ENCODE data around the gene DSTN.

The DSTN gene

DNA sequence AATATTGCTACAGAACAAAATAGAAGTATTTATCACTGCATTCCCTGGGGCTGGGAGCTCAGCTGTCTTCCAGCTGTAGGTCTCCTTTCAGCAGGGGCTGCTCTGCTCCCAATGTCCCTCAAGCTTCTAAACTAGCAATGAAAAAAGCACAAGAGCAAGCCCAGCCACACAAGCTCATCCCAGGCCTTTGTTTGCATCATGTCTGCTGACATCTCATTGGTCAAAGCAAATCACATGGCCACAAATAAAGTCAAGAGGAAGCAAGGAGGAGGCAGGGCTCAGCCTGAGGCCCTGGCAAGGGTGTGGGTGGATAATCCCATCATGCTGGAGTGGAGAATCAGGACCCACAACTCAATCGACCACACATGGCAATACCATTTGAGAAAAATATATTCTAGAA, 36.5 kb upstream of the DSTN start:
- TF ChIP-seq POLR2AphosphoS5 (IDR thresholded peaks at IDR 0.05; ENCODE audit: low read depth, low read length) (no peak), POLR2A (IDR thresholded peaks at IDR 0.05; ENCODE audit: low read depth, low read length) (no peak), TAF1 (IDR thresholded peaks at IDR 0.05; ENCODE audit: borderline replicate concordance, low read depth, low read length) (no peak)
- FAIRE-seq, result no peak

GRCh38 chr20:17534077-17534476, 35.8 kb upstream of the DSTN start:
- no peak for DNase-seq (ENCODE audit: insufficient read length)
- TF ChIP-seq TAF1 (IDR thresholded peaks at IDR 0.05; ENCODE audit: borderline replicate concordance, low read depth, low read length), result no peak
- TF ChIP-seq POLR2A (IDR thresholded peaks at IDR 0.05; ENCODE audit: low read depth, low read length), result no peak
- no peak for TF ChIP-seq POLR2AphosphoS5 (IDR thresholded peaks at IDR 0.05; ENCODE audit: low read depth, low read length)
- no peak for FAIRE-seq

More for the DNA sequence above, 36.5 kb upstream of the DSTN start:
- no peak for DNase-seq (ENCODE audit: insufficient read length)

GRCh38 chr20:17536944-17537444, 32.9 kb upstream of the DSTN start:
- FAIRE-seq (peak; percentile 94), DNase-seq (ENCODE audit: insufficient read length) (peak; percentile 40)
- TF ChIP-seq POLR2AphosphoS5 (IDR thresholded peaks at IDR 0.05; ENCODE audit: low read depth, low read length) (no peak), TAF1 (IDR thresholded peaks at IDR 0.05; ENCODE audit: borderline replicate concordance, low read depth, low read length) (no peak), POLR2A (IDR thresholded peaks at IDR 0.05; ENCODE audit: low read depth, low read length) (no peak)

DNA sequence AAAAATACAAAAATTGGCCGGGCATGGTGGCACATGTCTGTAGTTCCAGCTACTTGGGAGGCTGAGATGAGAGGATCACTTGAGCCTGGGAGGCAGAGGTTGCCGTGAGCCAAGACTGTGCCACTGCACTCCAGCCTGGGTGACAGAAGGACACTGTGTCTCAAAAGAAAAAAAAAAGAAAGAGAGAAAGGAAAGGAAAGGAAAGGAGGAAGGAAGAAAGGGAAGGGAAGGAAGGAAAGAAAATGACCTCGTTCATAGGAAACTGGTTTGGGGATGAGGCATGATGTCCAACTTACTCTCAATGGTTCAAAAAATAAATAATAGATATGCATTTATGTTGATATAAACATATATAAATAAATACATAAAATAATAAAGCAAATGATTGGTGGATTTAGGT, 31.9 kb upstream of the DSTN start:
- no peak for TF ChIP-seq TAF1 (IDR thresholded peaks at IDR 0.05; ENCODE audit: borderline replicate concordance, low read depth, low read length)
- no peak for TF ChIP-seq POLR2AphosphoS5 (IDR thresholded peaks at IDR 0.05; ENCODE audit: low read depth, low read length)
- FAIRE-seq (no peak), DNase-seq (ENCODE audit: insufficient read length) (no peak)

- DNase-seq (ENCODE audit: insufficient read length) (no peak), FAIRE-seq (no peak)
- TF ChIP-seq POLR2A (IDR thresholded peaks at IDR 0.05; ENCODE audit: low read depth, low read length), result no peak
- TF ChIP-seq TAF1 (IDR thresholded peaks at IDR 0.05; ENCODE audit: borderline replicate concordance, low read depth, low read length), result no peak
- TF ChIP-seq POLR2AphosphoS5 (IDR thresholded peaks at IDR 0.05; ENCODE audit: low read depth, low read length), result no peak
Measured at GRCh38 chr20:17538517-17539170, 31.2 kb upstream of the DSTN start.

GRCh38 chr20:17541596-17541995, 28.3 kb upstream of the DSTN start:
- no peak for TF ChIP-seq POLR2A (IDR thresholded peaks at IDR 0.05; ENCODE audit: low read depth, low read length)
- TF ChIP-seq TAF1 (IDR thresholded peaks at IDR 0.05; ENCODE audit: borderline replicate concordance, low read depth, low read length), result no peak
- TF ChIP-seq POLR2AphosphoS5 (IDR thresholded peaks at IDR 0.05; ENCODE audit: low read depth, low read length), result no peak
- FAIRE-seq, result no peak
- no peak for DNase-seq (ENCODE audit: insufficient read length)

- TF ChIP-seq POLR2A (IDR thresholded peaks at IDR 0.05; ENCODE audit: low read depth, low read length) (no peak), TAF1 (IDR thresholded peaks at IDR 0.05; ENCODE audit: borderline replicate concordance, low read depth, low read length) (no peak), POLR2AphosphoS5 (IDR thresholded peaks at IDR 0.05; ENCODE audit: low read depth, low read length) (no peak)
- FAIRE-seq (no peak), DNase-seq (ENCODE audit: insufficient read length) (no peak)
Measured at GRCh38 chr20:17541996-17542395, 27.9 kb upstream of the DSTN start.

GRCh38 chr20:17542481-17542880, 27.4 kb upstream of the DSTN start:
- DNase-seq (ENCODE audit: insufficient read length) (no peak), FAIRE-seq (no peak)
- TF ChIP-seq POLR2A (IDR thresholded peaks at IDR 0.05; ENCODE audit: low read depth, low read length), result no peak
- no peak for TF ChIP-seq POLR2AphosphoS5 (IDR thresholded peaks at IDR 0.05; ENCODE audit: low read depth, low read length)
- no peak for TF ChIP-seq TAF1 (IDR thresholded peaks at IDR 0.05; ENCODE audit: borderline replicate concordance, low read depth, low read length)

DNA sequence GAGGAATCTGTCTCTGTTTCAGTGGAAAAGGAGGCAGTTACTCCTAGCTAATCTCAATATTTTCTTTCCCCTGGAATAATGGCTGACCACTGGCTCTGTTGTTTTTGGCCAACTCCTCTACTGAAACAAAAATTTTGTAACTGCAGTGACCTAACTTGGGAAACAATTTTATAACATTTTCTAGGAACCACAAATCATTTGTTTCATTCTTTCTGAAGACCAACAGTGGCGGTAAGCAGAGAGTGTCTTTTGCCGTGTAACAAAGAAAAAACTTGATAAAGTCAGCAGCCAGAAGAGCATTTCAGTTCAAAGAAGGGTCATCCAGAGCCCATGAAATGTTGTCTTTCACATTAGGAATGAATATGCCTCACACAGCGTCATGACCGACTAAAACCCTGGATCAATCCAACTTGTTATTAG, 26.9 kb upstream of the DSTN start:
- DNase-seq (ENCODE audit: insufficient read length), result no peak
- TF ChIP-seq TAF1 (IDR thresholded peaks at IDR 0.05; ENCODE audit: borderline replicate concordance, low read depth, low read length) (no peak), POLR2AphosphoS5 (IDR thresholded peaks at IDR 0.05; ENCODE audit: low read depth, low read length) (no peak), POLR2A (IDR thresholded peaks at IDR 0.05; ENCODE audit: low read depth, low read length) (no peak)
- no peak for FAIRE-seq

GRCh38 chr20:17543531-17544131, 26.2 kb upstream of the DSTN start:
- FAIRE-seq (no peak), DNase-seq (ENCODE audit: insufficient read length) (no peak)
- TF ChIP-seq TAF1 (IDR thresholded peaks at IDR 0.05; ENCODE audit: borderline replicate concordance, low read depth, low read length) (no peak), POLR2AphosphoS5 (IDR thresholded peaks at IDR 0.05; ENCODE audit: low read depth, low read length) (no peak), POLR2A (IDR thresholded peaks at IDR 0.05; ENCODE audit: low read depth, low read length) (no peak)

DNA sequence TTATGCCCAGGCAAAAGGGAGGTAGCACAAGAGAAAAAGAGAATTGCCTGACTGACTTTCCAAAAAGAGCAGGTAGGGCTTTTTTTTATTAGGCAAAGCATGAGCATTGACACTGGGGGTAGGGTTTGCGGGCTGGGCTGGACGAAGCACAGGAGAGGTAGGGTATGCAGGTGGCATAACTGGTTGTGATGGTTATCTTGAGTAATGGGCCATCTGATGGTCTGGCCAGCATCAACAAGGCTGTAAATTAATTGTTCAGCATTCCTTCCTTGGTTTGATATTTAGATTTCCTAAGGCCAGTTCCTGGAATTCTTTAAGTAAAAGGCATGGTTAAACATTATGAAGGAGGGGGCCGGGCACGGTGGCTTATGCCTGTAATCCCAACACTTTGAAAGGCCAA, 24.7 kb upstream of the DSTN start:
- FAIRE-seq, result no peak
- DNase-seq (ENCODE audit: insufficient read length), result no peak
- no peak for TF ChIP-seq TAF1 (IDR thresholded peaks at IDR 0.05; ENCODE audit: borderline replicate concordance, low read depth, low read length)
- TF ChIP-seq POLR2A (IDR thresholded peaks at IDR 0.05; ENCODE audit: low read depth, low read length), result no peak
- TF ChIP-seq POLR2AphosphoS5 (IDR thresholded peaks at IDR 0.05; ENCODE audit: low read depth, low read length), result no peak

DNA sequence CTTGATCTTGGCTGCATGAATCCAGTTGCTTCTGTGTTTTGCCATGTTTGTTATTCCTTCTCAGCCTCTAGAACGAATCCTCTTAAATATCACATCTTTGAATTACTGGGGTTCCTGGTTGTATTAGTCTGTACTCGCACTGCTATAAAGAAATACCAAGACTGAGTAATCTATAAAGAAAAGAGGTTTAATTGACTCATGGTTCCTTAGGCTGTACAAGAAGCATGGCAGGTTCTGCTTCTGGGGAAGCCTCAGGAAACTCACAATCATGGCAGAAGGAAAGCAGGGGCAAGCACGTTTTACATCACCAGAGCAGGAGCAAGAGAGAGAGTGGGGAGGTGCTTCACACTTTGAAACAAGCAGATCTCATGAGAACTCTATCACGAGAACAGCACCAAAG, 20.7 kb upstream of the DSTN start:
- no peak for FAIRE-seq
- TF ChIP-seq POLR2AphosphoS5 (IDR thresholded peaks at IDR 0.05; ENCODE audit: low read depth, low read length), result no peak
- DNase-seq (ENCODE audit: insufficient read length), result no peak
